HG03460 (cell line): ENCODE results near the gene ADAR.
A peak's percentile ranks its signal among the peaks of the same experiment; 100 is the strongest.
"Not testable (repeated sequence)": the region's sequence is repeated elsewhere in the genome, so short reads cannot be mapped to it uniquely, and the experiment has no call there.

Experiments used
- ATAC-seq: cut with Tn5 transposase; IDR thresholded peaks from one replicate; pipeline ENCODE4 v1.9.1; 2021; ENCODE audit not compliant: unreplicated experiment

ADAR gene, protein sequence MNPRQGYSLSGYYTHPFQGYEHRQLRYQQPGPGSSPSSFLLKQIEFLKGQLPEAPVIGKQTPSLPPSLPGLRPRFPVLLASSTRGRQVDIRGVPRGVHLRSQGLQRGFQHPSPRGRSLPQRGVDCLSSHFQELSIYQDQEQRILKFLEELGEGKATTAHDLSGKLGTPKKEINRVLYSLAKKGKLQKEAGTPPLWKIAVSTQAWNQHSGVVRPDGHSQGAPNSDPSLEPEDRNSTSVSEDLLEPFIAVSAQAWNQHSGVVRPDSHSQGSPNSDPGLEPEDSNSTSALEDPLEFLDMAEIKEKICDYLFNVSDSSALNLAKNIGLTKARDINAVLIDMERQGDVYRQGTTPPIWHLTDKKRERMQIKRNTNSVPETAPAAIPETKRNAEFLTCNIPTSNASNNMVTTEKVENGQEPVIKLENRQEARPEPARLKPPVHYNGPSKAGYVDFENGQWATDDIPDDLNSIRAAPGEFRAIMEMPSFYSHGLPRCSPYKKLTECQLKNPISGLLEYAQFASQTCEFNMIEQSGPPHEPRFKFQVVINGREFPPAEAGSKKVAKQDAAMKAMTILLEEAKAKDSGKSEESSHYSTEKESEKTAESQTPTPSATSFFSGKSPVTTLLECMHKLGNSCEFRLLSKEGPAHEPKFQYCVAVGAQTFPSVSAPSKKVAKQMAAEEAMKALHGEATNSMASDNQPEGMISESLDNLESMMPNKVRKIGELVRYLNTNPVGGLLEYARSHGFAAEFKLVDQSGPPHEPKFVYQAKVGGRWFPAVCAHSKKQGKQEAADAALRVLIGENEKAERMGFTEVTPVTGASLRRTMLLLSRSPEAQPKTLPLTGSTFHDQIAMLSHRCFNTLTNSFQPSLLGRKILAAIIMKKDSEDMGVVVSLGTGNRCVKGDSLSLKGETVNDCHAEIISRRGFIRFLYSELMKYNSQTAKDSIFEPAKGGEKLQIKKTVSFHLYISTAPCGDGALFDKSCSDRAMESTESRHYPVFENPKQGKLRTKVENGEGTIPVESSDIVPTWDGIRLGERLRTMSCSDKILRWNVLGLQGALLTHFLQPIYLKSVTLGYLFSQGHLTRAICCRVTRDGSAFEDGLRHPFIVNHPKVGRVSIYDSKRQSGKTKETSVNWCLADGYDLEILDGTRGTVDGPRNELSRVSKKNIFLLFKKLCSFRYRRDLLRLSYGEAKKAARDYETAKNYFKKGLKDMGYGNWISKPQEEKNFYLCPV

GRCh38 chr1:154607609-154608396 is at the start of gene ADAR:
TSS of gene ADAR (minus strand) at chr1:154608186. CDS start at chr1:154608006, 180 bp downstream.
- ATAC-seq = peak; percentile 57

DNA sequence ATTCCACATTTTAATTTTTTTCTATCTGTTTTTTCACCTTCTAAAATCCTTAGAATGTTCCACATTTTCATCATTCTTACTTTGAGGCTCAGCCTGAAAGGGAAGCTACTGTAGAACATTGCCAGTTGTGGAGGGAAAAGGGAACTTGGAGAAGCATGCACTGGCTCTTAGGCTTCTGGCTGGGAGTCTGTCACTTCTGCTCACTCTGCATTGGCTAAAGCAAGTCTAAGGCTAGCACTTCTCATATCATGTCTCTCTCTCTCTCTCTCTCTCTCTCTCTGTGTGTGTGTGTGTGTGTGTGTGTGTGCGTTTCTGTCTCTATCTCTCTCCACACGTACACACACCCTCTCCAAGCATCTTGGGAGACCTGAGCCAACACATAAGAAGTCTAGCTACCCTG is 49.6 kb upstream of the ADAR start:
- ATAC-seq = no peak

DNA sequence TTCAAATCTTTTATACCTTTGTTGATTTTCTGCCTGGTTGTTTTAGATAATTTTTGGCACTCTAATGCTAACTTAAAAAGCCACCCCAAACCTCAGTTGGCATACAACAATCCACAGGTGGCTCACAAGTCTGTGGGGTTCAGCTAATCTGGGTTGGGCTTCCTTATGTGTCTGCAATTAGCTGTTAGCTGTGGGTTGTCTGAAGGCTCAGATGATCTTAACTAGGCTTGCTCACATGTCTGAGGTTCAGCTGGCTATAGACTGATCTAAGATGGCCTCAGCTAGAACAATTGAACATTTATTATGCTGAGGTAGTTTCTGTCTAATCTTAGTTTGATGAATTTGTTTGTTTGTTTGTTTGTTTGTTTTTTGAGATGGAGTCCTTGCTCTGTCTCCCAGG is 44.9 kb upstream of the ADAR start:
- no peak for ATAC-seq

DNA sequence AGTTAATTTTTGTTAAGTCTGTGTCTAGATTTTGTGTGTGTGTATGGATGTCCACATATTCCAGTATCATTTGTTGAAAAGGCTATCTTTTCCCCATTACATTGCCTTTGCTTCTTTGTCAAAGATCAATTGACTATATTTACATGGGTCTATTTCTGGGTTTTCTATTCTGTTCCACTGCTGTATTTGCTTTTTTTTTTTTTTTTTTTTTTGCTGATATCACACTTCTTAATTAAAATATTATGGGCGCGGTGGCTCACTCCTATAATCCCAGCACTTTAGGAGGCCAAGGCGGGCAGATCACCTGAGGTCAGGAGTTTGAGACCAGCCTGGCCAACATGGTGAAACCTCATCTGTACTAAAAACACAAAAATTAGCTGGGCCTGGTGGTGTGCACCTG is 36.7 kb upstream of the ADAR start:
- ATAC-seq = not testable (repeated sequence)

DNA sequence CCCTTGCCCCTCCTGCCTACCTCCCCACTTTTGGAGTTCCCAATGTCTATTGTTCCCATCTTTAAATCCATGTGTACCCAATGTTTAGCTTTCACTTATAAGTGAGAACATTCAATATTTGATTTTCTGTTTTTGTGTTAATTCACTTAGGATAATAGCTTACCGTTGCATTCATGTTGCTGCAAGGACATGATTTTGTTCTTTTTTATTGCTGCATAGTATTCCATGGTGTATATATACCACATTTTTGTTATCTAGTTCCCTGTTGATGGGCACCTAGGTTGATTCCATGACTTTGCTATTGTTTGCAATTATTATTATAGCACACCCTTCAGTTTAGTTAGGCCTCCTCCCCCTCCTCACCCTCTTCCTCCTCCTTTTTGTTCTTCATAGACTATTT is 33.5 kb upstream of the ADAR start:
- no peak for ATAC-seq

DNA sequence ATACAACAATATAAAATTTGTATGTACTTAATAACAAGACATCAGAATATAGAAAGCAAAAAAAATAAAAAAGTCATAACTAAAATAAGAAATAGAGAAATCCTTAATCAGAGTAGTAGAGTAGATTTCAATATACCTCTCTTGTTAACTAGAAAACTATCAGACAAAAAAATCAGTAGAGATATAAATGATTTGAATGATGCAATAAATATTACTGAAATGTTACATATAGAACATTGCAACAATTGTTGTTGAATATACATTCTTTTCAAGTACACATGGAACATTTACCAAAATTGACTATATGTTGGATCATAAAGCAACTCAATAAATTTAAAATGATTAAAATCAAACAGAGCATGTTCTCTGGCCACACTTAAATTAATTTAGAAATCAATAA is 31.9 kb upstream of the ADAR start:
- ATAC-seq = no peak

- no peak for ATAC-seq
Observed at GRCh38 chr1:154635171-154635570, 27.2 kb upstream of the ADAR start.

DNA sequence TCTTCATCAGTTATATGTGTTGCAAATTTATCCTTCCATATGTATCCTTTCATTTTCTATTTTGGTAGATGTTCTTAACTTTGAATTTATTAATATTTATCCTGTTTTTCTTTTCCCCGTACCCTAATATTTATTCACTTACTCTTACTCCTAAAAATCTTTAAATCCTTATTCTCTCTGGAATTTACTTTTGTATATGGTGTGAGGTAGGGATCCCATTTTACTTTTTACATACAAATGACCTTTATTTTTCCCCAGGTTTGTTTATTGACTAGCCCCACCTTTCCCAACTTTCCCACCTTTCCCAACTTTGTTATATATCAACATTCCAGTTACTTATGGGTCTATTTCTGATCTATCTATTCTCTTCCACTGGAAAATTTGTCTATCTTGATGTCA is 21.7 kb upstream of the ADAR start:
- ATAC-seq = no peak

DNA sequence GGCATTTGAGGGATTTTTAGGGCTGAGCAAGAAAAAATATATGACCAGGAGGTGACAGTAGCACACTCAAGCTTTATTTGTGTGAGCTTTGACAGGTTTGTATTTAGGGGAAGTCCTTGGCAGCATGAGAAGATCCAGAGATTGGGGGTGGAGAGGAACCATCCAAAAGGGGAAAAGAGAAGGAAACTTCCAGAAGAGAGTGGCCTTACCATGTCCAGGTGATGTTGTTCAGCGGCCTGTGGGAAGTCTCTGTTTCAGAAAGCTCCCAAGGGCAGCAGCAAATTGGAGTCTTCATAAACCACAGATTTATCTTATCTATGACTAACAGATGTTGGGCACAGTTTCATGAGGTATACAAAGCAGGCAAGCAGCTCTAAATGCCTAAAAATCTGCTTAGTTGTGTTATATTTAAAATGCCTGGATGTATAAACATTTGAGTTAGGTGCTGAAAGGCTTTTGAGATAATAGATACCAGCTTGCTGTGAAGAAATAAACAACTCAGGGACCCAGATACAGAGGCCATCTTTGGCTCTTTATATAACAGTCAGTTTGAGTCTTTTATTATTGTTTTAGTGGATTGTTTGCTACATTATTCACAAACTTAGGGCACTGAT is 21.2 kb upstream of the ADAR start:
- no peak for ATAC-seq

GRCh38 chr1:154628121-154628405 is 20.1 kb upstream of the ADAR start:
- ATAC-seq = peak; percentile 9

DNA sequence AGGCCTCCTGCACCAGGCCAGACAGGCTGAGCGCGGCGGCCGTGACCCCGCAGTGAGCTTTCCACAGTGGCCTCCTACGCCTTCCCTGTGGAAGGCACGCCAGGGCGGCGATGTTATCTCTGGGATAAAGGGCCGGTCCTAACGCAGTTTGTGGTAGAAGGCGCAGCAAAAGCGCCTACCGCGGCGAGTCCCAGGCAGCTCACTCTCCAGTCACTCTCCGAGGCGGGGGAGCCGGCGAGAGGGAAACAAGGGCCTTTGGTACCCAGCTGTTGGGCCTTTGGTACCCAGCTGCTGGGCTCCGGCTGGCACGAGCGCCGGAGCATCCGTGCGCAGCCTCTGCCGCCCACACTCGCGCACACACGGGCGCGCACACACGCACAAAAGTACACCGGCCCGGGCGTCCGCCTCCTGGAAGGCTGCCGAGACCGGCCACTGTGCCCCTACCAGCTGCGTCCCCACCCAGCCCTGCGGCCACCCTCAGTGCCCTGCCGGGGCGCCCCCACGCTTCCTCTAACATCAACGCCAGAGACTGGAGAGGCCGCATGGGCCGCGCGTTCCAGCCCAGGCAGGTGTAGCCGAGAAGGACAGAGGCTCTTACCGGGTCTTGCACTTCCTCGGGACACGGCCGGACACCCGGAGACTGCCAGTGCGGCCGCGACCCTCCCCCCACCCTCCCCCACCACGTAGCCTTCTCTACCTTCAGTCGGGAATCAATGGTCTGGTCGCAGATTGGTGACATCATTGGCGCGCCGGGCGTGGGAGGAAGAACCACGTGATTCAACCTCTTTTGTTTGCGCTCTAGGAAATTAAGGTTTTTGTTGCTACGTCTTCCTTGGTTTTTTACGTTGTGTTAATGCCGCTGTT is 19.5 kb upstream of the ADAR start:
- ATAC-seq = peak; percentile 51

DNA sequence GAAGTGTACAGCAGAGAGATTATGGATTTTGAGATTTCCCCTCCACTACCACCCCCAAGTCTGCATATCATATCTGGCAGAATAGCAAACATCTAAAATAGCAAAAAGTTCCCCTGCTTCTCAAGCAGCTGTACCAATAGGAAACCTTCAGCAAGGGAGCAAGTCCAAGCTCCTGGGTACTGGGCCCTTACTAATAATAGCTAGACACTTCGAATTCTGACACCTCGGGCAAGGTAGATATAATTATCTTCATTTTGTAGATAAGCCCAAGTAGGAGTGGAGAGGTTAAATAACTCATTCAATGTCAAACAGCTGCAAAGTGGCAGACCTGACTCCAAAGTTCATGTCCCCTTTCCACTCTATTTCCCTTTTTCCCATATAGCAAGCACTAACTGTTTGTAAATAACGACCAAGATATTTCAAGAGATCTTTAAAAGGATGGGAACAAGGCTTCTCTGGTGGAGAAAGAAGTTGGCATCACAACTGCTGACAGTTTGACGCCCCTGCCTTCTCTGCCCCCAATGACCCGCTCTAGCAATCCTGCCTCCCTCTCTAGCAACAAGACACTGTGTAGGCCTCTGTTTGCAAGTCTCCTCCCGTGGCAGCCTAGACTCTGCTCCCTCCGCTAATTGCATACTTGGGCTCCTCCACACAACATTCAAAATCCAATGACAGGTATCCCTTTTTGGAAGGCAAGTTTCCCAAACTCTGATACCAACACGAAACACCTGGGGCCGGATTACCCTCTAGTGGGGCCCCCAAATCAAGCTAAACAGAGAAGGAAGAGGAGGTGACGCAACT is 18.7 kb upstream of the ADAR start:
- no peak for ATAC-seq

GRCh38 chr1:154624746-154625643 is 17.0 kb upstream of the ADAR start:
- no peak for ATAC-seq

- no peak for ATAC-seq
Observed at GRCh38 chr1:154623358-154623757, 15.4 kb upstream of the ADAR start.

- no peak for ATAC-seq
Observed at GRCh38 chr1:154622503-154623039, 14.6 kb upstream of the ADAR start.

DNA sequence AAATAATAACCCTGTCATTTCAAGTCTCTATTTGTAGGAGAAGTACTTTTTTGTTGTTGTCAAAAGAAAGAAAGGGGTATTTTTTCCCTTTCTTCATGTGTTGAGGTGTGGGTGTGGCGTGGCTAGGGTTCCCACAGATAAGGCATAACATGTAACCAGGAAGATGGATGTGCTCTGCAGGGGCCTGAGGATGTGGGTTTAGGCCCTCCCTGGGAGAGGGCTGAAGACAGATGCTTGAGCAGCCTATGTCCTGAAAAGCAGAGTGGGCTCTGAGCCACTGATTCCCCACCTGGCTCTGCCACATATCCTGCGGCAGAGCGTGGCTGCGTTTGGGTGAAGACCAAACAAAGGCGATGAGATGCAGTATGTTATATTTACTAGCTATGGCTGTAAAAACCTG is 13.9 kb upstream of the ADAR start:
- ATAC-seq = no peak

GRCh38 chr1:154620751-154621150 is 12.8 kb upstream of the ADAR start:
- no peak for ATAC-seq
